BJ (cell line): Measurements from ENCODE around the gene NF2. TPM values are rescaled to one million over a fixed set of nuclear protein-coding genes. Genes with fewer than 3 reads are reported as not detected.

Experiments
- CTCF ChIA-PET: fragments of 350-600 bp; formaldehyde crosslinking; extraction: SDS; loops from one replicate; lab custom pipeline; 2021; ENCODE audit warnings: antibody characterized with exemption, inconsistent platforms; lab: Yijun Ruan, JAX
- POLR2A ChIA-PET: fragments of 300-600 bp; sonication (Branson Sonifier 250); formaldehyde crosslinking; extraction: SDS; loops from one replicate; lab custom pipeline; 2021; ENCODE audit warnings: antibody characterized with exemption; lab: Charles Lee
- DNase-seq: peaks from one replicate; pipeline ENCODE4 v3.0.0-alpha.2; 2011; ENCODE audit warnings: low read depth
- H3K27me3 ChIP-seq: 2 replicates; pipeline ENCODE4 v1.6.0; 2011; ENCODE audit warnings: low read length; ENCODE audit not compliant: control insufficient read depth, insufficient read depth
- H3K36me3 ChIP-seq: 2 replicates; pipeline ENCODE4 v1.5.1; 2011; ENCODE audit warnings: low read length; ENCODE audit not compliant: control insufficient read depth, insufficient read depth
- H3K4me3 ChIP-seq: 2 replicates; pipeline ENCODE4 v1.5.1; 2011; ENCODE audit warnings: low read depth, mild to moderate bottlenecking, control low read depth, low read length
- polyA plus RNA-seq: library from polyadenylated mRNA; depleted of rRNA; stranded (reverse); fragments of >200 nt; gene quantifications from 2 replicates; pipeline ENCODE4 v1.2.3, GENCODE V29; 2011
- TF ChIP-seq, protein P1 (sequence below): IDR thresholded peaks from 2 replicates; pipeline ENCODE4 v1.5.1; 2011; ENCODE audit warnings: low read depth, mild to moderate bottlenecking, control low read depth, inconsistent platforms, low read length, moderate library complexity; ENCODE audit not compliant: insufficient read depth

Gene NF2
- polyA plus RNA-seq, 1 experiment, result 36.0 TPM

DNA sequence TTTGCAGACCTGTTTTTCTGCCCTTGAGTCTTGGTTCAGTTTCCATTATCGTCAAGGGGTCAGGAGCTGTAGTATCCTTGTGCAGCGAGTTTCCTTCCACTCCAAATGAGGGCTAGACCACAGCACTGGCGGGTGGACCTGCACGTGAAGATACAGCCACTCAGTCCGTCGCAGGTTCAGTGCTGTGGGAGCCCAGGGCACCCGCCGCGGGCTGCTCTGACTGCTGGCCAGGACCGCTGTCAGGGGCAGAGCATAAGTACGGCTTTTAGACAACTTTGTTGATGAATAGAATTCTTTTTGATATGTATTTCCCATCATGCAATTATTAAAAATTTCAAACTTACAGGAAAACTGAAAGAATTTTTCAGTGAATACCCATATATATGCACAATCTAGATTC, 56.6 kb downstream of the NF2 start:
- ChIA-PET CTCF (interaction anchor here (1.3 kb wide), 1 partner anchor 35 kb away, joined by 3 read pairs; no protein-coding TSS in a partner anchor), POLR2A (no interaction called here)
- Histone ChIP-seq H3K4me3 (no peak overlapping the region), H3K36me3 (peaks cover 8% of the 10 kb centered on the region), H3K27me3 (no peaks in the 10 kb centered on the region)
- TF ChIP-seq, protein P1, sequence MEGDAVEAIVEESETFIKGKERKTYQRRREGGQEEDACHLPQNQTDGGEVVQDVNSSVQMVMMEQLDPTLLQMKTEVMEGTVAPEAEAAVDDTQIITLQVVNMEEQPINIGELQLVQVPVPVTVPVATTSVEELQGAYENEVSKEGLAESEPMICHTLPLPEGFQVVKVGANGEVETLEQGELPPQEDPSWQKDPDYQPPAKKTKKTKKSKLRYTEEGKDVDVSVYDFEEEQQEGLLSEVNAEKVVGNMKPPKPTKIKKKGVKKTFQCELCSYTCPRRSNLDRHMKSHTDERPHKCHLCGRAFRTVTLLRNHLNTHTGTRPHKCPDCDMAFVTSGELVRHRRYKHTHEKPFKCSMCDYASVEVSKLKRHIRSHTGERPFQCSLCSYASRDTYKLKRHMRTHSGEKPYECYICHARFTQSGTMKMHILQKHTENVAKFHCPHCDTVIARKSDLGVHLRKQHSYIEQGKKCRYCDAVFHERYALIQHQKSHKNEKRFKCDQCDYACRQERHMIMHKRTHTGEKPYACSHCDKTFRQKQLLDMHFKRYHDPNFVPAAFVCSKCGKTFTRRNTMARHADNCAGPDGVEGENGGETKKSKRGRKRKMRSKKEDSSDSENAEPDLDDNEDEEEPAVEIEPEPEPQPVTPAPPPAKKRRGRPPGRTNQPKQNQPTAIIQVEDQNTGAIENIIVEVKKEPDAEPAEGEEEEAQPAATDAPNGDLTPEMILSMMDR, result no peak
- DNase-seq, result no peak

- CTCF ChIA-PET, result interaction anchor here (0.7 to 1.5 kb wide), 3 partner anchors 31 to 344 kb away, joined by 3 to 6 read pairs (median 4); no protein-coding TSS in a partner anchor
- TF ChIP-seq, protein P1, result no peak
- H3K4me3 ChIP-seq, result no peak overlapping the region
- H3K27me3 ChIP-seq, result no peaks in the 10 kb centered on the region
- DNase-seq, result peak; percentile 12
- H3K36me3 ChIP-seq, result peaks cover 9% of the 10 kb centered on the region
- POLR2A ChIA-PET, result no interaction called here
These were observed 57.9 kb downstream of the NF2 start for GRCh38 chr22:29661336-29661735.

- Histone ChIP-seq H3K4me3 (no peak overlapping the region), H3K27me3 (no peaks in the 10 kb centered on the region), H3K36me3 (peaks cover 8% of the 10 kb centered on the region)
- TF ChIP-seq, protein P1, result no peak
- DNase-seq, result no peak
- POLR2A ChIA-PET, result no interaction called here
- CTCF ChIA-PET, result interaction anchor here (0.6 to 2.5 kb wide), 3 partner anchors 8 to 27 kb away, joined by 3 to 7 read pairs (median 3); no protein-coding TSS in a partner anchor
These were observed 59.9 kb downstream of the NF2 start for GRCh38 chr22:29663180-29663821.

GRCh38 chr22:29665486-29665885, 62.1 kb downstream of the NF2 start:
- Histone ChIP-seq H3K27me3 (no peaks in the 10 kb centered on the region), H3K4me3 (no peak overlapping the region), H3K36me3 (peaks cover 14% of the 10 kb centered on the region)
- ChIA-PET POLR2A (no interaction called here), CTCF (interaction anchor here (0.8 to 2.5 kb wide), 3 partner anchors 11 to 40 kb away, joined by 3 to 7 read pairs (median 4); no protein-coding TSS in a partner anchor)
- TF ChIP-seq, protein P1, result no peak
- DNase-seq, result no peak

- no peaks in the 10 kb centered on the region for H3K27me3 ChIP-seq
- TF ChIP-seq, protein P1, result no peak
- CTCF ChIA-PET, result interaction anchor here (1.1 to 1.7 kb wide), 2 partner anchors 31 to 336 kb away, joined by 3 read pairs; no protein-coding TSS in a partner anchor
- POLR2A ChIA-PET, result no interaction called here
- DNase-seq, result no peak
- no peak overlapping the region for H3K4me3 ChIP-seq
- H3K36me3 ChIP-seq, result peaks cover 19% of the 10 kb centered on the region
These were observed 65.2 kb downstream of the NF2 start for GRCh38 chr22:29668673-29669072.
